Urothelium cell line (cell line): Measurements from ENCODE around the gene LAMTOR1.
A peak's percentile ranks its signal among the peaks of the same experiment; 100 is the strongest.
"Not testable (repeated sequence)": the region's sequence is repeated elsewhere in the genome, so short reads cannot be mapped to it uniquely, and the experiment has no call there.

Source experiments
- DNase-seq: peaks from one replicate; pipeline ENCODE4 v3.0.0; 2011; ENCODE audit warnings: low spot score, mixed read lengths
- FAIRE-seq: peaks from 2 replicates; lab custom pipeline; 2011; peaks lifted over from hg19 to GRCh38; lab: Jason Lieb, UNC

LAMTOR1 gene

DNA sequence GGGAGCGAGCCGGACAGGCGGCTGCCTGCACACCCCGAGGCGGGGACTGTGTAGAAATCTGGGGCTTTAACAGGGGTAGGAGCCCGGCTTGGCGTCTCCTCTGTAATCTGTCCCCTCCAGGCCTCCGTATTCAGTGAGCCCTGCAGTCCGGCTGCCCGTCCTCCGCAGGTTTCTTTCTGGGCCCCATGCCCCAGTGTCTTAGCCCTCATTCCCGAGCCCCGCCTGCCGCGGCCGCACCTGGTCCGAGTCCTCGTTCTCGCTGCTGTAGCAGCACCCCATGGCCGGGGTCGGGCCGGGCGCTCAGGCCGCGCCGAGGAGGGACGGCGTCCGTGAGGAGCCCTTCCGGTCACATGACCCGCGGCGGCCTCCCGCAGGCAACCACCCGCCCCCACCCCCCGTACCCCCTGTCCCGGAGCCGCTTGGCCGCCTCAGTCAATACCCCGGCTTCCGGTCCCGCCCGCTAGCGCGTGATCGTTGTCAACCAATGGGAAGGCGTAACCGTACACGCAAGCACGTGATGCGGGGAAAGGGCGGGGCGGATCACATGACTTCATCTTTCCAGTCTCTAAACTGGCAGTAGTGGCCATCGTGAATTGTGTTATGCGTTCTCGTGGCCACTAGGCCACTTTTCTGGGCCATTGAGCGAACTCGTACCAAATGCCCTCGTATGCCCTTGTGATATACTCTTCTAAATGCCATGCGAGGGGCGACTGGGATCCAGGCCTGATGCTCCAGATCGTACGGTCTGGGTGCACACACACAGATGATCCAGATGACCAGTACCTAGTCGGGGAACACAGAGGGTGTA is at the start of gene LAMTOR1:
TSS of gene LAMTOR1 (minus strand) at position 352 of the 808 bp plus-strand sequence. CDS start at position 279, 73 bp downstream.
- DNase-seq (peak; percentile 97), FAIRE-seq (peak; percentile 89)

DNA sequence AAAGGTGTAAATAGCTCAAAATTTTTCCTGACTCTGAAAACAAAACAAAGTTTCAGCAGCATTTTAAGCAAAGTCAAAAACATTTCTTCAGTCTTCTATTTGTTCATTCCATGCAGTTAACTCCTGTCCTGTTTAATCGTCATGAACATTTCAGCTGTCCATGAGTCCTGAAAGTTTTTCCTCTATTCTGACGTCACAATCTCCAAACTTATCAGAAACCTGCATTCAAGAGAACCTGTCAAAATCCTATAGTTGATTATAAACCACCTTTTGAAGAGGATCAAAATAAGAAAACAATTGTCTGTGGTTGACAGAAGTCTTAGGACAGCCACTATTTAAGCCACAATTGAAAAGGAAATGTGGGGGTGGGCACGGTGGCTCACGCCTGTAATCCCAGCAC is 47.8 kb upstream of the LAMTOR1 start:
- no peak for FAIRE-seq
- no peak for DNase-seq

DNA sequence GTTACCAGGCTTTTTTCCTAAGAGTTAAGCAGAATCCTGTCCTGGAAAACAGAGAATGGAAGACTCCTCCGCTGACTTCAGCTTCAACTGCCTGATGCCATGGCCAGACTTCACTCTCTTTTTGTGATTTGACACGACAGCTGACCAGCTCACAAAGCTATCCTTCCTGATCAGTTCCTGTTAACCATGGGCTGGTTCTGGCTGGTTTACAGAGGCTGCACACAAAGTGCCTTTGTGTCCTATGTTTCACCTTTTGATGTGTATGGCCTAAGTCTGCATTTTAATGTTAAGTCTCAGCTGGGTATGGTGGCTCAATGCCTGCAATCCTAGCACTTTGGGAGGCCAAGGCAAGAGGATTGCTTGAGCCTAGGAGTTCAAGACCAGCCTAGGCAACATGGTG is 43.5 kb upstream of the LAMTOR1 start:
- no peak for FAIRE-seq

DNA sequence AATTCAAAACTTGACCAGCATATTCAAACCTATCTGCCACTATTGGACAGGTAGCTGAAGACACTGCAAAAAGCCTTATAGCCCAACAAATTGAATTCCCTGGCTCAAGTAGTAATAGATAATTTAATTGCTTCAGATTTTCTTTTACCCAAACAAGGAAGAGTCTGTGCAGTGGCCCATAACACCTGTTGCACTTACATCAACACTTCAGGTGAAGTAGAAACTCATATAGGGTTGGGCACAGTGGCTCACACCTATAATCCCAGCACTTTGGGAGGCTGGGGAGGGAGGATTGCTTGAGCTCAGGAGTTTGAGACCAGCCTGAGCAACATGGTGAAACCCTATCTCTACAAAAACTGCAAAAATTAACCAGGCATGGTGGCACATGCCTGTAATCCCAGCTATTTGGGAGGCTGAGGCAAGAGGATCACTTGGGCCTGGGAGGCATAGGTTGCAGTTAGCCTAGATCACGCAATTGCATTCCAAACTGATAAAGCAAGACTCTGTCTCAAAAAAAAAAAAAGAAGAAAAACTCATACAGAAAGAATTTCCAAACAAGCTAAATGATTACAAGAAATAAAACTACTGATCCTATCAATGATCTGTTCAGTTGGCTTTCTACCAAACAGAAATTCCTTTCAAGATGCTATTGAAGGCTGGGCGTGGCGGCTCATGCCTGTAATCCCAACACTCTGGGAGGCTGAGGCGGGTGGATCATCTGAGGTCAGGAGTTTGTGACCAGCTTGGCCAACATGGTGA is 41.9 kb upstream of the LAMTOR1 start:
- DNase-seq (no peak), FAIRE-seq (no peak)

More for the DNA sequence above, 43.5 kb upstream of the LAMTOR1 start:
- DNase-seq: no peak

DNA sequence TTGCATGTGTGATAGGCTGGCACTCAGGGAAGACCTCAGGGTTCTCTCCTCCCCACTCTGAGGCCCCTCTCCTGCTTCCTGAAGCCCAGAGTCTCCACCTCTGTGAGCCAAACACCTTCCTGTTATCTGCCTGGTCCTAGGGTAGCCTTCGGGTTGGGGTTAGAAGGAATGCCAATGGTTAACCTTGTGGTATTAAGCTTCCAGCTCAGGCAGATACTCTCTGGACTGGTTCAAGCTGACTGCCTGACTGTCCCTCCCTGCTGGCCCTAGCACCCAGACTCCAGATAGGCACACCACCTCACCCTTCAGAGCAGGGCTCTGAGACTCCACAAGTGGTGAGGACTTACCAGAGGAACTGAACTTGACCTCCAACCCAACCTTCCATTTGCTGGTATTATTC is 39.4 kb upstream of the LAMTOR1 start:
- peak; percentile 72 for FAIRE-seq
- not testable (repeated sequence) for DNase-seq

DNA sequence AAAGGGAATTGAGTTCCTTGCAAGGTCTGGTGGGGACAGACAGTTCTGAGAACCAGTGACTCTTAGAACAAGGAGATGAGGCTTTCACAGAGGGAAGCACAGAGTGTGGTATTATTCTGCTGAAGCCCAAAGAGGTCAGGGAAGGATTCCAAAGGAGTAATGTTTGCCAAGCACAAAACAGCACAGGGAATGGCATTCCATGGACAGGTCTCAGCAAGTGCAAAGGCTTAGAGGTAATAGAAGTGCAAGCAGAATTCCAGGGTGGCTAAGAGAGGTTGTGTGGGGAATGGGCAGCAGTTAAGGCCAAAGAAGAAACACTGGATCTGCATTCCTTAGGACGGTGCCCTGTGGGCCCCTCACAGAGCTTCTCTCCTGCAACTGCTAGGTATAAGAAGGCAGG is 39.0 kb upstream of the LAMTOR1 start:
- peak; percentile 86 for FAIRE-seq
- not testable (repeated sequence) for DNase-seq

DNA sequence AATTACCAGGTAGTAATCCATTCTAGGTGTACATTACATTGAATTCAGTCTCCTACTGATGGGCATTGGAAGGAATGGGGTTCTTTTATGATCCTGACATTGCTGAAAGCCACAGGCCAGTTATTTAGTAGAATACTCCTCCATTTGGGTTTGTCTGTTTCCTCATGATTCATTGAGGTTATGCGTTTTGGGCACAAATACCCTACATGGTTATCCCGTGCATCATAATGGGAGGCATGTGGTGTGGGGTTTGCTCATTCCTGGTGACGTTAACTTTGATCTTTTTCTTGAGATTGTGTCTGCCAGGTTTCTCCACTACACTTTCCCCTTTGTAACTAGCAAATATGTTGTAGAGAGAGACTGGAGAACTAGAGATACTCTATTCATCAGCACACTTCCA is 38.0 kb upstream of the LAMTOR1 start:
- peak; percentile 76 for DNase-seq

DNA sequence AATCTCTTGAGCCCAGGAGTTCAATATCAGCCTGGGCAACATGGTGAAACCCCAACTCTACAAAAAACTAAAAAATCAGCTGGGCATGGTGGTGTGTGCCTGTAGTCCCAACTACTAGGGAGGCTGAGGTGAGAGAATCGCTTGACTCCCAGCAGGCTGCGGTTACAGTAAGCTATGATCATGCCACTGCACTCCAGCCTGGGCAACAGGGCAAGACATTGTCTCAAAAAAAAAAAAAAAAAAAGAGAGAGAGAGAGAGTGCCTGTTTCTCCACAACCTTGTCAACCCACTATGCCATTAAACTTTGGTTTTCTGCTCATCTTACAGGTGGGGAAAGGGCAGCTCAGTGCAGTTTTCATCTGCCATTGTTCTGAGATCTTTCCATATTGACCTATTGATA is 37.6 kb upstream of the LAMTOR1 start:
- DNase-seq: no peak
- FAIRE-seq: no peak

More for the DNA sequence above, 38.0 kb upstream of the LAMTOR1 start:
- FAIRE-seq: no peak

DNA sequence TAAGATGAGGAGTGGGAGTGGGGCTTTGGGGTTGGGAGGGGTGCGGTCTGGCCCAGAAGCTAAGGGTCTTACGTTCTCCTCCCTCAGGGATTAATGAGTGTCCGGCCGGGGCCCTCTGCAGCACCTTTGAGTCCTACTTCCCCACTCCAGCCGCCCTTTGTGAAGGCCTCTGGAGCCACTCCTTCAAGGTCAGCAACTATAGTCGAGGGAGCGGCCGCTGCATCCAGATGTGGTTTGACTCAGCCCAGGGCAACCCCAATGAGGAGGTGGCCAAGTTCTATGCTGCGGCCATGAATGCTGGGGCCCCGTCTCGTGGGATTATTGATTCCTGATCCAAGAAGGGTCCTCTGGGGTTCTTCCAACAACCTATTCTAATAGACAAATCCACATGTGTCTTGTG is 36.4 kb upstream of the LAMTOR1 start:
- FAIRE-seq (no peak), DNase-seq (no peak)

DNA sequence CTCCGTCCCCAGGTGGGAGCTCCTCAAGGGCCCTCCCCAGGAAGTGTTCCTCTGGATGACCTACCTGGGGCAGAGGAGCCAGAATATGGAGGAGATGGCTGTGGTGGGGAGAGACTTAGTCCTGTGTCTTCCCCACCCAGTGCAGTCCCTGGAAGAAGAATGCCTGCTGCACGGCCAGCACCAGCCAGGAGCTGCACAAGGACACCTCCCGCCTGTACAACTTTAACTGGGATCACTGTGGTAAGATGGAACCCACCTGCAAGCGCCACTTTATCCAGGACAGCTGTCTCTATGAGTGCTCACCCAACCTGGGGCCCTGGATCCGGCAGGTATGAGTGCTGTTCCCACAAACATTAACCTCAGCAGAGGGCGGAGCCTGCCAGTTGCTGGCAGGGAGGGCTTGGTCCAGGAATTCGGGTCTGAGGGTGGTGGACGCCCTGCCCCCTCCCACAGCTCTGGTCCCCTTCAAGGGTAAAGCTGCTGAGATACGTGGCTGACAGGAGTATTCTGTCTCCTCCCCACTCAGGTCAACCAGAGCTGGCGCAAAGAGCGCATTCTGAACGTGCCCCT is 35.8 kb upstream of the LAMTOR1 start:
- FAIRE-seq (no peak), DNase-seq (no peak)

DNA sequence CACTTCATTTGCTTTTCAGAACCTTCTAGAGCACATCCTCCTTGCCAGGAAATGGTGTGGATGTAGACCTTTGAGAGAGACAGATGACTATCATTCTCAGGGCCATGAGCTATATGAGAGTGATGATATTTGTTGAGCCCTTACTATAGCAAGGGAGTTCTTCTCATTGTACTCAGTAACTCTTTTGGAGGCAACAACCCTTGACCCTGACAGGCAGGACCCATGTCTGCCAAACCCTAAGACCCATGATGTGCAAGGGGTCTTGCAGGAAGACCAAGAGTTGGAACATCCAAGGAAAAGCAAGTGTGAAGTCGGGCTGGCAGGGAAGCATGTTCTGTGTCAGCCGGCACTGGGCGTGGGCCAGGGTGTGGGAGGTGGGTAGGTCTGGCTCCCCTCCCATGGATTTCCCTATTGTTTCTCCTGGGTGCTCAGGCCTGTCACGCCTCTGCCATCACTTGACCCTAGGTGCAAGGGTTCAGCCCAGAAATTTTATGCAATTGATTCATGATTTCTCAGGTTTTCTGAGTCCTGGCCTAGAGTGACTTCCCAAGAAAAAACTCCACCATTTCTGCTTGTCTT is 33.7 kb upstream of the LAMTOR1 start:
- no peak for FAIRE-seq
- DNase-seq: peak; percentile 30

DNA sequence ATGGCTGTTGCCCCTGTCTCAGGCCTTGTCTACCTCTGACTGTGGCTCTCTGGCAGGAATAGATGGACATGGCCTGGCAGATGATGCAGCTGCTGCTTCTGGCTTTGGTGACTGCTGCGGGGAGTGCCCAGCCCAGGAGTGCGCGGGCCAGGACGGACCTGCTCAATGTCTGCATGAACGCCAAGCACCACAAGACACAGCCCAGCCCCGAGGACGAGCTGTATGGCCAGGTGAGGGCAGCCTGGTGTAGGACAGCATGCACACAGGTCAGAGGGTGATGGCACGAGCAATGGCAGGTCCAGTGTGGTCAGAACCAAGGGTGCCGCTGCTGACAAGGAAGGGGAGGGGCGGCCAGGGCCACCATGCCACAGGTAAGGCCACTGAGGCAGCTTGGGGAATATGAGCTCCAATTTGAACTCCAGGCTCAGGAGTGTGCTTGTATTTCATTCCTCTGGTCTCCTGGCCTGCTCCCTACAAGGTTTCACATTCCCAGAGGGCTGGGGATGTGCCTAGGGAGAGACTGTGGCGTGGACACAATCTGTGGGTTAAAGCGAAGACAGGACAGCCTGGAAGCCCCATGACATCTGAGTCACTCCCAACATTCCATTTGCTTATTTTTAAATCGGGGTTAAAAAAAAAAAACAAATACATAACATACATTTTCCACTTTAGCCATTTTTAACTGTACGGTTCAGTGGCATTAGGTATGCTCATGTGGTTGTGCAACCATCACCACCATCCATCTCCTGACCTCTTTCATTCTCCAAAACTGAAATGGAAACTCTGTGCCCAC is 33.0 kb upstream of the LAMTOR1 start:
- peak; percentile 96 for FAIRE-seq
- DNase-seq: no peak

DNA sequence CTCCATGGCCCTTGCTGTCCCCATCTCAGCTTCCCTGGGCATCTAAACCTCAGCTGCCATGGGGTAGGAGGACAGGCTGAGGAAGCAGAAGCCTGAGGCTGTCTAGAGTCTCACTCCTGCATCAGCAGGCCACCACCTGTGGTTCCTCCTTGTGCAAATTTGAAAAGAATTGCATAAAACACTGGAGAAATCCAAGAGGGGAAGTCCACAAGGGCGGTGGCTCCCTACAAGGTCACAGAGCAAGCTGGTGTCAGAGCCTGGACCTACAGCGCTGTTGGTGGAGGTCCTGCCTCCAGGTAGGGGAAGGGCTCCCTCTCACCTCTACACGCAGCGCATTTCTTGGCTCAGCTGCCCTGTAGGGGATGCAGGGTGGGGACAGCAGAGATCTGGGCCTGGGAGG is 32.4 kb upstream of the LAMTOR1 start, which contains the start of gene FOLR3:
TSS of gene FOLR3 (plus strand) at position 253 of the 400 bp plus-strand sequence. CDS start 228 bp downstream, outside the sequence.
- not testable (repeated sequence) for FAIRE-seq, DNase-seq

DNA sequence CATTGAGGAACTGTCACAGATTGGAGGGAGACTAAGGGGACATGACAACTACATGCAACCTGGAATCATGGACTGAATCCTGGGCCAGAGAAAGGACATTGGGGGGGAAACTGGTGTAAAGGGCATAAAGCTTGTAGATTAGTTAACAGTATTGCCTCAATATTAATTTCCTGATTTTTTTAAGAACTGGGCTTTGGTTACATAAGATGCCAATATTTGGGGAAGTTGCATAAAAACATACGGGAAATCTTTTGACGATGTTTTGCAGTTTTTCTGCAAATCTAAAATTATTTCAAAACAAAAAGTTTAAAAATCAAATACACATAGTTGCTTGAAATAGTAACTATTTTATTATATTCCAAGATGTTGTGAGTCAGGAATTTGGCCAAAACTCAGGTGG is 29.5 kb upstream of the LAMTOR1 start:
- FAIRE-seq (no peak), DNase-seq (no peak)

DNA sequence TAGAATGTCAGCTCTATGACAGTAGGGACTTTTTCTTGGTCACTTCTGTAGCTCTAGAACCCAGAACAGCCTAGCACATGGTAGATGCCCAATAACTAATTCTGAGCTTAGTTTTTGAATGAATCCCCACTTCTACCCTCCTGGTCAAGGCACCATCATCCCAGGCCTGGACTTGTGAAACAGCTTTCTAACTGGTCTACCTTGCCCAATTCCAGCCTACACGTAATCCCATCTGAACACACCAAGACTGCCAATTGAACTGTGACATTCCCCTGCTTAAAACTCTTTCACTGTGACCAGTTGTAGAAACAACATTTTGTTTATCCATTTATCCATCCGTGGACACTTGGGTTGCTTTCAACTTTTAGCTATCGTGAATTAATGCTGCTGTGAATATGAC is 26.3 kb upstream of the LAMTOR1 start:
- no peak for FAIRE-seq
- DNase-seq: no peak

DNA sequence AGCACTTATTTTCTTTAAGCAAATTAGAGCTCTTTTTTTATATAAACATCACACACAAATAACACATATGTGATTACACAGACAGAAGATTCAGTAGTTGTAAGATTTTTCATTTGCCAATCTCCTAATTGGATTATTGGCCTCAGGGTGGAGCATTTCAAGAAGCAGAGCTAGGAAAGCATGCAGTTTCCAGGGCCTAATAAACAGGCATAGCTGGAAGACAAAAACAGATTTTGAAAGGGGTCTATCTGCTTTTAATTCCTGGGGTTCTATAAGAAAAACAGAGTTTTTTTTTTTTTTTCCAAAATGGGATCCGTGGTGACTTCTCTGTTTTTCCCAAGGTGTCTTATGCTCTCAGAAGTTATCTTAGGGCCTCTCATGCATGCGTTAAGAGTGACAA is 24.8 kb upstream of the LAMTOR1 start:
- no peak for FAIRE-seq

DNA sequence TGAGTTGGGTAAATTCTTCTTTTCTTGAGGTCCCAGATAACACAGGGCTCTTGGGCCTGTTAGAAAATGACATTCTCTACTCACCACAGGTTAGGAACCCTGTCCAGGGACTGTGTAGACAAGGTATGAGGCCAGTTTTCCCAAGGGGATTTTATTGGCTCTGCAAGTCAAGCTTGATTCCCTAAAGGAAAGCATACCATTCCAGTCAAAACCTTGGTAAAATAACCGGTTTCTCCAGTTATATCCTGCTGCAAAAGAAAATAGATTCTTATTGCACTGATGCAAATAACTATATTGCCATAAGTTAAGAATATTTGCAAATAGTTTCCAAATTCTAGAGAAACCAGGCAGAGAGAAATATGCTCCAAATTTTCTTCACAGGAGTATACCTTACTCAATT is 22.9 kb upstream of the LAMTOR1 start:
- DNase-seq (no peak), FAIRE-seq (no peak)

More for the DNA sequence above, 24.8 kb upstream of the LAMTOR1 start:
- no peak for DNase-seq

DNA sequence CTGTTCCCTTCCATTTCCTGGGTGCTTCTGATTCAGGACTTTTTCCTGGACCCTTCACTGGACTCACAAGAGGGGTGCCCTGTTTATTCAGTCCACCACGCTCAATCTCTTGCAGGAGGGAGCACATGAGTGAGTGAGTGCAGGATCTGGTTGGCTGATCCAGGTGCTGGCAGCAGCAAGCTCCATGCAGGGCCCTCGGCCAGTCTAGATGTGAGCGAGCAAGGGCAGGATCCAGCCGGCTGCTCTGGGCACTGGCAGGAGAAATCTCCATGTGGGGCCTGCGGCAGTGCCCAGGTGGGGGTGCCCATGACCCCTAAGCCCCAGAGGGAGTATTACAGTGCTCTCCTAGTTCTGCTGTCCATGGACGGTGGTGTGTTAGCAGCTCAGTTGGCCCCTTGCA is 20.9 kb upstream of the LAMTOR1 start:
- DNase-seq (no peak), FAIRE-seq (no peak)

DNA sequence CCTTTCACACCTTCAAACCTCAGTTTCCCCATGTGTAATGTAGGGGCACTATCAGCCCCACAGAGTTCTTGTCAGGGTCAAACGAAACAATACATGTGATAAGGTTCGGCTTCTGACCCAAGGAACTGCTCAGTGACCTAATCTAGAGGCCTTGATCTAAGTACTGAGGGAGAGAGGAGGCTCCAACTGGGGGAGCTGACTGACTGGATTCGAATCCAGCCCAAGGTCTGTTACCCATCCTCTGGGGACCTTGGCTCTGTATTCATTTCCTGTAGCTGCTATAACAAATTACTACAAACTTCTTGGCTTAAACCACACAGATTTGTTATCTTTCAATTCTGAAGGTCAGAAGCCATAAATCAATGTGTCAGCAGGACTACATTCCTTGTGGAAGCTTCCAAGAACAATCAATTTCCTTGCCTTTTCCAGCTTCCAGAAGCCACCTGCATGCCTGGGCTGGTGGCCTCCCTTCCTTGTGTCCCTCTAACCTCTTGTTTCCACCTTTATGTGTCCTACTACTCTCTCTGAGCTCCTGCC is 20.1 kb upstream of the LAMTOR1 start:
- no peak for DNase-seq
- no peak for FAIRE-seq

DNA sequence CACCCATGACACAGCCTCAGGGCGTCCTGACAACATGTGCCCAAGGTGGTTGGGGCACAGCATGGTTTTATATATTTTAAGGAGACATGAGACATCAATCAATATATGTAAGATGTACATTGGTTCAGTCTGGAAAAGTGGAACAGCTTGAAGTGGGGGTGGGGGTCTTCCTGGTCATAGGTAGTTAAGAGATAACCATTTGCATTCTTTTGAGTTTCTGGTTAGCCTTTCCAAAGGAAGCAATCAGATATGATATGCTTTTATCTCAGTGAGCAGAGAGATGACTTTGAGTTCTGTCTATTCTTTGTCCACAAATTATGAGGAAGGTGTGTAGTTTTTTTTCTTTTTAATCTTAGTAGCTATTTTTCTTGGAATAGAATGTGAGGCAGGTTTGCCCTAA is 19.5 kb upstream of the LAMTOR1 start:
- FAIRE-seq: no peak
- no peak for DNase-seq
